Right kidney (tissue), 1 donor: ENCODE results near the gene DMD.
"Not testable (repeated sequence)": the region's sequence is repeated elsewhere in the genome, so short reads cannot be mapped to it uniquely, and the experiment has no call there.

ENCODE experiments used
- DNase-seq: peaks from one replicate; pipeline ENCODE4 v3.0.0-alpha.2; 2016

The DMD gene

GRCh38 chrX:31506360-31506759 is 1705.0 kb downstream of the DMD start:
- no peak for DNase-seq

GRCh38 chrX:31500921-31501320 is 1710.4 kb downstream of the DMD start:
- DNase-seq: no peak

- DNase-seq: no peak
Observed at GRCh38 chrX:31499109-31499508, 1712.2 kb downstream of the DMD start.

GRCh38 chrX:31497086-31497485 is 1714.3 kb downstream of the DMD start:
- no peak for DNase-seq

GRCh38 chrX:31487951-31488350 is 1723.4 kb downstream of the DMD start:
- DNase-seq: no peak

- DNase-seq: no peak
Observed at GRCh38 chrX:31483336-31483735, 1728.0 kb downstream of the DMD start.

- DNase-seq: no peak
Observed at GRCh38 chrX:31480696-31481095, 1730.7 kb downstream of the DMD start.

- DNase-seq: no peak
Observed at GRCh38 chrX:31471229-31471628, 1740.1 kb downstream of the DMD start.

- DNase-seq: not testable (repeated sequence)
Observed at GRCh38 chrX:31470753-31471152, 1740.6 kb downstream of the DMD start.

GRCh38 chrX:31464306-31464915 is 1746.9 kb downstream of the DMD start:
- no peak for DNase-seq

GRCh38 chrX:31461266-31461665 is 1750.1 kb downstream of the DMD start:
- DNase-seq: no peak

GRCh38 chrX:31459361-31459760 is 1752.0 kb downstream of the DMD start:
- DNase-seq: no peak

- no peak for DNase-seq
Observed at GRCh38 chrX:31449965-31450364, 1761.4 kb downstream of the DMD start.

GRCh38 chrX:31449081-31449480 is 1762.3 kb downstream of the DMD start:
- no peak for DNase-seq

GRCh38 chrX:31445542-31445941 is 1765.8 kb downstream of the DMD start:
- DNase-seq: no peak

- DNase-seq: no peak
Observed at GRCh38 chrX:31443654-31444053, 1767.7 kb downstream of the DMD start.

- DNase-seq: no peak
Observed at GRCh38 chrX:31440546-31440945, 1770.8 kb downstream of the DMD start.

GRCh38 chrX:31436424-31436823 is 1774.9 kb downstream of the DMD start:
- no peak for DNase-seq

GRCh38 chrX:31435592-31435991 is 1775.8 kb downstream of the DMD start:
- peak; percentile 15 for DNase-seq

GRCh38 chrX:31433856-31434255 is 1777.5 kb downstream of the DMD start:
- no peak for DNase-seq

- DNase-seq: no peak
Observed at GRCh38 chrX:31429915-31430314, 1781.4 kb downstream of the DMD start.

GRCh38 chrX:31423609-31424189 is 1787.7 kb downstream of the DMD start:
- peak; percentile 17 for DNase-seq

GRCh38 chrX:31421441-31421840 is 1789.9 kb downstream of the DMD start:
- no peak for DNase-seq

GRCh38 chrX:31420711-31421151 is 1790.6 kb downstream of the DMD start:
- DNase-seq: peak; percentile 21

GRCh38 chrX:31420302-31420701 is 1791.0 kb downstream of the DMD start:
- DNase-seq: no peak
